SHP77 (cell line): Measurements from ENCODE around the gene PRAMEF20.
A peak's percentile ranks its signal among the peaks of the same experiment; 100 is the strongest.

Experiments used
- DNase-seq, 2 experiments: peaks; one replicate each; lab custom pipeline; 2025; lab: John Stamatoyannopoulos, UW

PRAMEF20 gene

DNA sequence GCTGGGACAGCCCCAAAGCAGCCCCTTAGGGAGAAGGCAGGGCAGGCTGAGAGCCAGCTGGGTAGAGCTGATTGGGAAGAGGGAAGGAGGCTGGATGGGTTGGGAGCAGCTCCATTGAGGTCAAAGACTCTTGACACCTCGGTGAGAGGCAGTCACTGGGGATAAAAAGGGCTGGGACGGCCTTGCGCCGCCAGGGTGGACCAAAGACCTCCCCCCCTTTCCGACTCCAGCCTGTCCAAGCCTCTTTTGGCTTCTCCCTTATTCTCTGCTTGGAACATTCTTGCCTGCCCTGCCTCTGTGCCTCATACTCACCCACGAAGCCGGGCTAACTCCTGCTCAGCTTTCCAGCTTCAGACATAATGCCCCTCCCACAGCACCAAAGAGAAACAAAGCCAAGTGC, 52.4 kb downstream of the PRAMEF20 start:
- no peak for DNase-seq

DNA sequence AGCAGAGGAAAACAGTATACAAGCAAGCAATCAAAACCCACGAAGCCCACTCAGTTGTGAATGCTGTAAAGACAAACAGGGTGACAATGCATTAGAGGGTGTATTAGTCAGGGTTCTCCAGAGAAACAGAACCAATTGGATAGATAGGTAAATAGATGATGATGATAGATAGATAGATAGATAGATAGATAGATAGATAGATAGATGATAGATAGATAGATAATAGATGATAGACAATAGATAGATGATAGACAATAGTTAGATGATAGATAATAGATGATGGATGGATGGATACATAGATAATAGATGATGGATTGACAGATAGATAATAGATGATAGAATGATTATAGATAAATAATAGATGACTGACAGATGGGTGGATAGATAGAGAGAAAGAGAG, 55.3 kb downstream of the PRAMEF20 start:
- DNase-seq = no peak

DNA sequence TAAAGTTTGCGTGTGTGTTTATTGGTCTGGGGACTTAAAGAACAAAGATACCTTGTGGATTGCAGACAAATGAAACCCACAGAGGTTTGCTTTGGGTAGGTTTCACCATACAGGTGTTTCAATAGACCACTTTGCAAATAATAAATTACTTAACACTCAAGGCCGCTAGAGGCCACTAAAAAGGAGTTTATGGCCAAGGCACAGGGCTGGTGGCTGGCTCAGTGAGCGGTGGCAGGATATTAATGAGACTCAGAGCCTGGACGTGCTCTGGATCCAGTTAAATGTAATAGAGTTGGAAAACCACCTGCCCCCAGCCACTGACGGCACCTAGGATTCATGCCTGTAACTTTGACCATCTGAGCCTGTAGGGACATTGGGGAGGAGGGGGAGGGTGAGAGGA, 59.1 kb downstream of the PRAMEF20 start:
- DNase-seq = peak; percentile 11 to 53
